ENCODE measurements around the gene GSTM1.
A peak's percentile ranks its signal among the peaks of the same experiment; 100 is the strongest.
"Not testable (repeated sequence)": the region's sequence is repeated elsewhere in the genome, so short reads cannot be mapped to it uniquely, and the experiment has no call there.

The GSTM1 gene

GRCh38 chr1:109657970-109658369 lies 29.6 kb upstream of the GSTM1 start:
- intact Hi-C loops (cut with DNase I), result no loop called here
- peak in 1 of 42 donors; percentile 31 for DNase-seq

- DNase-seq, result peak in 1 of 42 donors; percentile 21
- intact Hi-C loops (cut with DNase I), result no loop called here
Observed at GRCh38 chr1:109658533-109659042, 29.0 kb upstream of the GSTM1 start.

DNA sequence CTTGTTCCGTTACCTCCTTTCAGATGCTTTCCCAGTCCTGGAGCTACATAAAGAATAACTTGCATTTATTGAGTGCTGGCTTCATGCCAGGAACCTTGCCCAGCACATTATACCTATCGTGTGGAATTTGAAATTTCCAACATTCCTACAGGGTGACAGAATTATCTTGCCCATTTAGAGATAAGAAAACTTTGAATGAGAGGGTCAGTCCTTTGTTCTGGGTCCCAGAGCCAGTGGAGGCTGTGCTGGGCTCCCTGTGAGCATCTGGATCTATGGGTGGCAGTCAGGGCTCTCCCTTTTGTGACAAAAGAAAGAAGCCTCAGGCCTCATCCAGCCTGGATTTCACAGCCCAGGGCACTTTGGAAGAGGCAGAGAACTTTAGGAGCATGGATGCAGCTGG lies 28.5 kb upstream of the GSTM1 start:
- intact Hi-C loops (cut with DNase I), result no loop called here
- DNase-seq, result peak in 1 of 42 donors; percentile 31

DNA sequence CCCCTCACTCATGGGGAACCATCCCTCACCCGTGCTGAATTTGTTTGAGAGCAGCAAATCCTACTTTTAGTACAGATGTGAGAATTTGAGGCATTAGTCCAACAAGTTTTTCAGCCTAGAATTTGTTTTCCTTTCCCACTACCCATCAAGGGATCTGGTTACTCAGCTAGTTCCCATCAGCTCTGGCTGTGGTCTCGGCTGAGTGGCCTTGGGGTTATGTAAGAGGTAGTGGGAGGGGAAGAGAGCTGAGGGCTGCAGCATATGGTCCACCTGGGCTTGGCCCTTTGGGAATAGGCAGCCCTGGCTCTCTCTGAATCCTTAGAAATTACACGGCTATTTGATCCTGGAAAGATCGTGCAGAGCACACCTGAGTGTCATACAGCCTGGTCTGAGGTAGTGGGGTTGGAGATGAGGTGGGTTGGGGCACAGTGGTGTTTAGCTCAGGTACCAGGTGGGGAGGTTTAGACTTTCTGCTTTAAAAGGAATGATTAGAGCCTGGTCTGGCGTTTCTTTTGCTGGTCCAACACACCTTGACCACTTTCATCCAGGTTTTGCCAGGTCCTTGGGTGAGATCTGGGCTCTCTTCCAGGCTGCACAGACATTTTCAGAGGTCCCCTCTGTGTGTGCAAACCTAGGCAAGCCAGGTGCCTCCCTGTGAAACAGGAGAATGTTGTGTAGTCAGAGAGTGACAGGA lies 27.5 kb upstream of the GSTM1 start:
- DNase-seq, result peak in 1 of 42 donors; percentile 41
- intact Hi-C loops (cut with DNase I), result no loop called here

DNA sequence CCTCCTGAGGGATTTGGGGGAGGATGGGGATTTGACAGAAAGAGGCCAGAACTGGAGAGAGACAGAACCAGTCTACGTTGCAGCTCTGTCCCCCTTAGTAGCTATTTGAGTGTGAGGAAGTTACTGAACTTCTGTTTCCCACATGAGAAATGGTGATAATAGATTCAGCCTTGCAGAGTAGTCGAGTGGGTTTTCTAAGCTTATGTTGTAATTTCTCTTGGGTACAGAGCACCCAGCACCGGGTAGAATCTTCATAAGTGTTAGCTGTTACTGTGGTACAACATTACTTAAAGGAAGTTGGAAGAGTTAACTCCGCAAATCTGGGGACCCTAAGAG lies 27.0 kb upstream of the GSTM1 start:
- peak in 1 of 42 donors; percentile 38 for DNase-seq
- intact Hi-C loops (cut with DNase I), result not testable (repeated sequence)

GRCh38 chr1:109661391-109661790 lies 26.2 kb upstream of the GSTM1 start:
- peak in 1 of 42 donors; percentile 30 for DNase-seq
- intact Hi-C loops (cut with DNase I), result no loop called here

DNA sequence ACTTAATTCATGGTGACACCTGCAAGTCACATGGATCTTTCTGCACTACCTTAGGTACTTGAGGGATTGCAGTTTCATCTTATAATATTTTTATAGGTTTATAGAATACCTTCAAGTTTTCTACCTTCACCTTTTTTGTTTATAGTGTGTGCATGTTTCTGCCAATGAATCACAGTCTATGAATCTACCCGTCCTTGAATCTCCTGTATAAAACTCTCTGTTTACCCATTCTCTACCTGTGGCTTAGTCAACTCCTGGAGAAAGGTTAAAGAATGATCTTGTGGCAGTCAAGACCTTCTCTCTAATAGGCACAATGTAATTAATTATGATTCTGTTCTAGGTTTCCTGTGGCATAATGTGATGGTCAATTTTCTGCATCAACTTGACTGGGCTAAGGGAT lies 22.9 kb upstream of the GSTM1 start:
- DNase-seq, result no peak
- intact Hi-C loops (cut with DNase I), result no loop called here

- intact Hi-C loops (cut with DNase I), result no loop called here
- DNase-seq, result peak; percentile 84 to 98 (median 94)
Observed at GRCh38 chr1:109667452-109668122, 20.0 kb upstream of the GSTM1 start, which contains the start of gene GSTM2. Gene GSTM2 (plus strand): TSS chr1:109668057. CDS start chr1:109668116, 59 bp downstream.

DNA sequence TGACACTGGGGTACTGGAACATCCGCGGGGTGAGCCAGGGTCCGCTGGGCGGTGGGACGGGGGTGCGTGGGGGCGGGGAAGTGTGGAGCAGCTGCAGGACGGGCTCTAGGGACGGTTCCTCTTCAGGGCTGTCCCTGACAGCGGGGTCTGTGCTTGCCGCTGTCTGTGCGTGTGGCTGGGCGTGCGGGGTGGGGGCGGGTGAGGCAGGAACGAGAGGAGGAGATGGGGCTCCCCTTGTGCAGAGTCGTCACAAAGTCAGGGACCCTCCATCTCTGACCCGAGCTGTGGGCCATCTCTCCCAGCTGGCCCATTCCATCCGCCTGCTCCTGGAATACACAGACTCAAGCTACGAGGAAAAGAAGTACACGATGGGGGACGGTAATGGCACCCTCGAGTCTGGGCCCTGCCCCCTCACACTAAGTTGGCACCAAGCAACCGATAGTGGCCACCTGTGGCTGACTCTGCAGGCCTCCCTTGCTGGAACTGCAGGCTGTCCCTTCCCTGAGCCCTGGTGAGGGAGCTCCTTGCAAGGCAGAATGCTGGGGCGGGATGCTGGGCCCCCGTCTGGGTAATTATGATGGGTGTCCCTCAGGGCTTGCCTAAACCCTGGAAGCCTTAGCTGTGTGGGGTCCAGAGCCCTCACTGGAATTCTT lies 19.4 kb upstream of the GSTM1 start:
- intact Hi-C loops (cut with DNase I), result no loop called here

GRCh38 chr1:109669246-109669948 lies 18.2 kb upstream of the GSTM1 start:
- intact Hi-C loops (cut with DNase I), result no loop called here
- DNase-seq, result peak in 1 of 42 donors; percentile 36

More for the DNA sequence above, 19.4 kb upstream of the GSTM1 start:
- DNase-seq, result peak in 4 of 42 donors; percentile 10 to 38 (median 18)

DNA sequence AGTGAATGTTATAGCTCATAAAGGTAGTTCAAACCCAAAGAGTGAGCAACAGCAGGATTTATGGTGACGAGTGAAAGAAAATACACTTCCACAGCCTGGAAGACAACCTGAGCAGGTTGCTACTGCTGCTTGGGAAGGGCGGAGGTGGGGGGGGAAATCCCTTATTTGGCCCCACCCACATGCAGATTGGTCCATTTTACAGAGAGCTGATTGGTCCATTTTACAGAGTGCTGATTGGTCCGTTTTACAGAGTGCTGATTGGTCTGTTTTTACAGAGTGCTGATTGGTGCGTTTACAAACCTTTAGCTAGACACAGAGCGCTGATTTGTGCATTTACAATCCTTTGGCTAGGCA lies 17.7 kb upstream of the GSTM1 start:
- DNase-seq; intact Hi-C loops (cut with DNase I): not testable (repeated sequence)

DNA sequence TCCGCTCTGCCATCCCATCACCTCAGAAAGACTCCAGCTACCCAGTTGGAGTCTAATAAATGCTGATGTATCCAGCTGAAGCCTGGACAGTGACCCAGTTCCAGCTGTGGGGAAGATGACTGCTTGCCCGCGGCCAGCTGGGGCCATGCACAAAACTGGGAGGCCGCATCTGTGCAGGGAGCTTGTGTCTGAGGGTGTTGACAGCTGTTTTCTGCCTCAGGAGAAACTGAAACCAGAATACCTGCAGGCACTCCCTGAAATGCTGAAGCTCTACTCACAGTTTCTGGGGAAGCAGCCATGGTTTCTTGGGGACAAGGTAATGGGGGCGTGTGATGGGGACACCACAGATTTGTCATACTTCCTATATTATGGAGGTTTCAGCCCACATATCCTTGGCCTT lies 16.6 kb upstream of the GSTM1 start:
- no peak for DNase-seq
- intact Hi-C loops (cut with DNase I), result no loop called here

GRCh38 chr1:109673861-109674260 lies 13.8 kb upstream of the GSTM1 start:
- intact Hi-C loops (cut with DNase I); DNase-seq: not testable (repeated sequence)

- DNase-seq; intact Hi-C loops (cut with DNase I): not testable (repeated sequence)
Observed at GRCh38 chr1:109676683-109677381, 10.8 kb upstream of the GSTM1 start.

DNA sequence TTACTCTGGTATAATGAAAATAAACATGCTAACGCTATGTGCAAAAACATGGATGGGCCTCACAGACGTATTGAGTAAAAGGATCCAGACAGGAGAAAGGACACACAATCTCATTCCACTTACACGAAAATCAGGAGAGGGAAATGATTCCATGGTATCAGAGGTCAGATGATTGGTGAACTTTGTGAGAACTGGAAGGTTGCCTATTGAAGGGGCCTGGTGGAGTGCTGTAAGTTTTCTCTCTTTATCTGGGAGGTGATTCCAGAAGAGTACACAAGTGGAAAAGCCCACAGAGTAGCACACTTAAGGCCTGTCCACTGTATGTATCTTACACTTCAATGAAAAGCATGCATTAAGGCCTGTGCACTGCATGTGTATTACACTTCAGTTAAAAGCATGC lies 10.2 kb upstream of the GSTM1 start:
- intact Hi-C loops (cut with DNase I), result no loop called here
- no peak for DNase-seq

DNA sequence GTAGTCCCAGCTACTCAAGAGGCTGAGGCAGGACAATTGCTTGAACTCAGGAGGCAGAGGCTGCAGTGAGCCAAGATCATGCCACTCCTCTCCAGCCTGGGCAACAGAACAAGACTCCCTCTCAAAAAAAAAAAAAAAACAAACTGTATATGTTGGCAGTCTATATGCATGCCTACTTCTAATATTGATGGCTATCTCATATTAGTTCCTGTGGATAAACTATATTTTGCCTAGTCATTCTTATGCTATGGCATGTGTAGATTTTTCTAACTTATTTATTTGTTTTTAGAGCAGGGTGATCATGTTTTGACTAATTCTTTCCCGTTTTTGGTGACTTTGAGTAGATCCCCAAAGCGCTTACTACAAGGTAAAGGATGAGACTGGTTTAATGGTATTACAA lies 9.0 kb upstream of the GSTM1 start:
- DNase-seq; intact Hi-C loops (cut with DNase I): not testable (repeated sequence)

DNA sequence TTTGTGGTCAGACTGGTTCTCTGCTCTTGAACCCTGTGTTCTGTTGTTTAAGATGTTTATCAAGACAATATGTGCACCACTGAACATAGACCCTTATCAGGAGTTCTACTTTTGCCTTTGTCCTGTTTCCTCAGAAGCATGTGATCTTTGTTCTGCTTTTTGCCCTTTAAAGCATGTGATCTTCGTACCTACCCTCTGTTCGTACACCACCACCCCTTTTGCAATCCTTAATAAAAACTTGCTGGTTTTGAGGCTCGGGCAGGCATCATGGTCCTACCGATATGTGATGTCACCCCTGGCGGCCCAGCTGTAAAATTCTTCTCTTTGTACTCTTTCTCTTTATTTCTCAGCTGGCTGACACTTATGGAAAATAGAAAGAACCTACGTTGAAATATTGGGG lies 2.8 kb upstream of the GSTM1 start:
- intact Hi-C loops (cut with DNase I); DNase-seq: not testable (repeated sequence)

- intact Hi-C loops (cut with DNase I); DNase-seq: not testable (repeated sequence)
Observed at GRCh38 chr1:109685399-109685798, 2.2 kb upstream of the GSTM1 start.

- DNase-seq; intact Hi-C loops (cut with DNase I): not testable (repeated sequence)
Observed at GRCh38 chr1:109685890-109686289, 1.7 kb upstream of the GSTM1 start.
